Psoas muscle (tissue), 8 donors: ENCODE data around the gene KPNA6. TPM values are rescaled to one million over a fixed set of nuclear protein-coding genes. Genes with fewer than 3 reads are reported as not detected.

Experiments
- ATAC-seq, 4 donors: fragments of 200-7000 bp; cut with Tn5 transposase; one replicate each; pipeline ENCODE4 v1.9.1; 2020; ENCODE audit warnings: moderate library complexity in 3 of 4, mild to moderate bottlenecking in 2 of 4
- DNase-seq, 2 donors: peaks; one replicate each; pipeline ENCODE4 v3.0.0-alpha.2; 2020
- H3K27ac ChIP-seq: fragments of 200-600 bp; one replicate; pipeline ENCODE4 v1.8.0; 2022
- H3K27me3 ChIP-seq, 3 donors: fragments of 200-600 bp in 1 of 3; one replicate each; pipeline versions ENCODE4 v1.6.1 to v1.8.0; 2013 to 2022; ENCODE audit warnings: low read length in 2 of 3, mild to moderate bottlenecking in 2 of 3, moderate library complexity in 1 of 3; ENCODE audit not compliant: insufficient read depth in 3 of 3
- H3K36me3 ChIP-seq, 2 donors: fragments of 200-600 bp in 1 of 2; one replicate each; pipeline versions ENCODE4 v1.6.1 to v1.8.0; 2013 to 2022; ENCODE audit warnings: low read depth in 1 of 2, mild to moderate bottlenecking in 1 of 2, moderate library complexity in 1 of 2; ENCODE audit not compliant: insufficient read depth in 1 of 2
- H3K4me1 ChIP-seq: fragments of 200-600 bp; one replicate; pipeline ENCODE4 v1.8.0; 2022
- H3K4me3 ChIP-seq: fragments of 200-600 bp; one replicate; pipeline ENCODE4 v1.8.0; 2022; ENCODE audit warnings: mild to moderate bottlenecking
- H3K9me3 ChIP-seq: fragments of 200-600 bp; one replicate; pipeline ENCODE4 v1.8.0; 2022
- WGBS, 3 donors: extraction: QIAGEN DNeasy Blood & Tissue Kit; methylation state at CpG; one replicate each; pipeline versions ENCODE4 v1.1.6 to v1.1.7; 2013; 5-methylcytosine and 5-hydroxymethylcytosine counted together
- intact Hi-C, 2 donors: fragments of 100-400 bp; cut with DNase I; formaldehyde crosslinking; loops; one replicate each; pipeline versions ENCODE4 v1.11.0 to v1.14.2; 2022
- polyA plus RNA-seq, 3 donors: library from polyadenylated mRNA; stranded (reverse); fragments of 200-250 nt; gene quantifications; one replicate each; pipeline ENCODE4 v1.2.3, GENCODE V29; 2013
- total RNA-seq, 4 donors: library from RNA; stranded (reverse); fragmentation: NEBNext Ultra II Directional in 2 of 4; extraction: Animal tissue kit (Norgen Biotek cat#: 25700) in 2 of 4; gene quantifications; one replicate each; pipeline versions ENCODE4 v1.2.1 to v1.2.4, GENCODE V29; 2021 to 2023
- TF ChIP-seq, protein P1 (sequence below): fragments of 200-600 bp; IDR thresholded peaks from one replicate; pipeline ENCODE4 v1.8.0; 2022; ENCODE audit warnings: antibody characterized with exemption
- donor health status: healthy with polysubstance abuse.
- donor health status: DM: no; HTN: no; CAD: no; lungs with moderate emphysema.
- donor health status: Bipolar disorder and iron deficiency.
- donor health status: healthy.
- donor health status: DM: yes; HTN: yes; CAD: no.
- donor health status: DM: no; HTN: no; CAD: no.
- donor health status: DM: no; HTN: no; CAD: no.
- donor health status: DM: yes; HTN: yes; CAD: no.

The KPNA6 gene
- total and polyA plus RNA-seq, 7 donors = 13.4 to 98.3 (median 67.4) TPM

DNA sequence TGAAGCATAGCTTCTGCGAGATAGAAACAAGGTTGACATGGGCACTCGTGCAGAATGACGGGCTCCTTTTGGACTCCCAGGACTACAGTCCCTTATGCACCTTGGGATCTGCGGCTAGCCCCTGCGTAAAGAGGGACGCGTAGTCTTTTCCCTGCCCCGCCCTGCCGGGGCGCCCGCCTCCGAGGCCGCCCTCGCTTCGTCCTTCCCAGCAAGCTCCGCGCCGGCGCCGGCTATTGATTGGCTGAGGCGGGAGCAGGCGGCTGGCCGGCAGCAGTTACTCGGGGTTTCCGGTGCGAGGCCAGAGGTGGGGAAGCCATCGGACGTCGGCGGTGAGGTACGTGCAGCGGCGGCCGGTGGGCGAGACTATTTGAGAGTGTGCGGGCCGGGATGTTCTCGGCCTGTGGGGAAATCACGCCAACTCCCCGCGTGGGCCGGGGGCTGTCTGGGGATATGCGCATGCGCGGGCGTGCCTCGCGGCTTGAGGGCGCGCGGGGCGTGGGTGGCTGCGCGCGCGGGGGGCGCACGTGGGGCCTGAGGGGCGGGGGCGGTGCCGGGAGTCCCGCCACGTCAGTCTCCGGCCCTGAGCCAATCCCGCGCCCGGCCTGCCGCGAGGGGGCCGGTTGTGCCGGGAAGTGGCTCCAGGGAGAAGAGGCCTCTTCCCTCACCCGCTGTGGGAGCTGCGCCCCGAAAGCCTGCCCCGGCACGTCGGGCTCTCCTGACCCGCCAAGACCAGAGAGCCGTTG, 71.8 kb downstream of the KPNA6 start, which contains the start of gene TXLNA:
Gene TXLNA, plus strand, starts transcription at position 233 of the 743 bp plus-strand sequence. CDS start 671 bp downstream, outside the sequence.
- DNase-seq (peak; percentile 96 to 97), ATAC-seq (peak; percentile 90 to 95 (median 92))
- 0 to 1% (median 0%) methylated on average over 42 to 79 of the region's 79 CpGs for WGBS, 3 donors
- TF ChIP-seq, protein P1, sequence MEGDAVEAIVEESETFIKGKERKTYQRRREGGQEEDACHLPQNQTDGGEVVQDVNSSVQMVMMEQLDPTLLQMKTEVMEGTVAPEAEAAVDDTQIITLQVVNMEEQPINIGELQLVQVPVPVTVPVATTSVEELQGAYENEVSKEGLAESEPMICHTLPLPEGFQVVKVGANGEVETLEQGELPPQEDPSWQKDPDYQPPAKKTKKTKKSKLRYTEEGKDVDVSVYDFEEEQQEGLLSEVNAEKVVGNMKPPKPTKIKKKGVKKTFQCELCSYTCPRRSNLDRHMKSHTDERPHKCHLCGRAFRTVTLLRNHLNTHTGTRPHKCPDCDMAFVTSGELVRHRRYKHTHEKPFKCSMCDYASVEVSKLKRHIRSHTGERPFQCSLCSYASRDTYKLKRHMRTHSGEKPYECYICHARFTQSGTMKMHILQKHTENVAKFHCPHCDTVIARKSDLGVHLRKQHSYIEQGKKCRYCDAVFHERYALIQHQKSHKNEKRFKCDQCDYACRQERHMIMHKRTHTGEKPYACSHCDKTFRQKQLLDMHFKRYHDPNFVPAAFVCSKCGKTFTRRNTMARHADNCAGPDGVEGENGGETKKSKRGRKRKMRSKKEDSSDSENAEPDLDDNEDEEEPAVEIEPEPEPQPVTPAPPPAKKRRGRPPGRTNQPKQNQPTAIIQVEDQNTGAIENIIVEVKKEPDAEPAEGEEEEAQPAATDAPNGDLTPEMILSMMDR = no peak
- peak within 1 kb of the TSS; percentile 98 for H3K27ac ChIP-seq
- no peaks in the 10 kb centered on the region for H3K27me3 ChIP-seq
- H3K4me3 ChIP-seq = peak within 1 kb of the TSS; percentile 81
- peaks cover 39% of the 10 kb centered on the region for H3K4me1 ChIP-seq
- H3K9me3 ChIP-seq = no peaks in the 10 kb centered on the region
- H3K36me3 ChIP-seq = peaks cover 3 to 44% of the 10 kb centered on the region in 2 donors
- intact Hi-C loops = loop anchor here in 1 of 2 donors (2.0 to 5.0 kb wide), 2 partner anchors 19 to 72 kb away; partner anchors contain the start of gene KPNA6

DNA sequence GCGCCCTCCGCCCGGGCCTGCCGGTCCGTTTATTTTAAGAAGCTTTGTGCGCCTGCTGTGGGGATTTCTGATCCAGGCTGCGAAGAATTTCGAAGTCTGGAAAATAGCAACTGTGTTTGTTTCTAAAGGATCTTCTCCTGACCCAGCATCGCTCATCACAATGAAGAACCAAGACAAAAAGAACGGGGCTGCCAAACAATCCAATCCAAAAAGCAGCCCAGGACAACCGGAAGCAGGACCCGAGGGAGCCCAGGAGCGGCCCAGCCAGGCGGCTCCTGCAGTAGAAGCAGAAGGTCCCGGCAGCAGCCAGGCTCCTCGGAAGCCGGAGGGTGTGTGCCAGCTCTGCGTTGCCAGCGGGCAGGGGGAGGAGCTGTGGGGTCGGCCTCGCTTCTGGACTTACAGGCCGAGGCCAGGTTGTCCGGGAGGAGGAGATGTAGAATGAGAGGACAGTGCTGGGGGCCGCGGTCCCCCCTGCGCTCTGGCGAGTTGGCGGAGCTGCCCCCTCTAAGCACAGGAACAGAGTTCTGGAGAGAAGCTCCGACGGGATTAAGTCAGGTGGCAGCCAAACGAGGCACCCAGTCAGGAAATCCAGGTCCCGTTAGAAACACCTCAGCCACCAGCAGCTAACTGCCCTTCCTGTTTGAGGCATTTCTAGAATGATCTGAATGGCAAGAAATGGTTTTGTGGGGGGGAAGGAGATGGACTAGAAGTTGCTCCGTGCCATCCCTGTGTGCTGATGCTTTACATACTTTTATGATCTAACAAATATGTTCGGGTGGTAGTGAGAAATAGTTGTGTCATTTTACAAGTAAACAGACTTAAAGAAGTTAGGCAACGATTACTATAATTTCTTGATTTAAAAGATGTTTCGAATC, 72.6 kb downstream of the KPNA6 start:
- no peaks in the 10 kb centered on the region for H3K27me3 ChIP-seq
- no peaks in the 10 kb centered on the region for H3K9me3 ChIP-seq
- peaks cover 45% of the 10 kb centered on the region for H3K4me1 ChIP-seq
- peak overlapping the region; percentile 98 for H3K27ac ChIP-seq
- WGBS, 3 donors = 5 to 8% (median 5%) methylated on average over 36 of the region's 36 CpGs
- H3K4me3 ChIP-seq = peak overlapping the region; percentile 81
- ATAC-seq (peak; percentile 42 to 63 (median 53)), DNase-seq (peak; percentile 73 to 81)
- TF ChIP-seq, protein P1 = no peak
- H3K36me3 ChIP-seq = peaks cover 3 to 45% of the 10 kb centered on the region in 2 donors
- intact Hi-C loops = loop anchor here in 1 of 2 donors (2.0 to 5.0 kb wide), 2 partner anchors 18 to 73 kb away; partner anchors contain the start of gene KPNA6

DNA sequence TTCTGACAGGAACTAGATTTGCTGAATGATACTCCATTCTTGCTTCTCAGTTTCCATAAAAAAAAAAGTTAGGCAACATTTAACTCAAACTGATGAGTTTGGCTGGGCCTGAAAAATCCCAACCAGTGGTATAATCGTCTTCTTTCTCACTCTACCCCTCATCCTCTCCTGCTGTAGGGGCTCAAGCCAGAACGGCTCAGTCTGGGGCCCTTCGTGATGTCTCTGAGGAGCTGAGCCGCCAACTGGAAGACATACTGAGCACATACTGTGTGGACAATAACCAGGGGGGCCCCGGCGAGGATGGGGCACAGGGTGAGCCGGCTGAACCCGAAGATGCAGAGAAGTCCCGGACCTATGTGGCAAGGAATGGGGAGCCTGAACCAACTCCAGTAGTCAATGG, 73.2 kb downstream of the KPNA6 start:
- intact Hi-C loops = loop anchor here in 1 of 2 donors (2.0 to 5.0 kb wide), 2 partner anchors 18 to 74 kb away; partner anchors contain the start of gene KPNA6
- Histone ChIP-seq H3K36me3 (peaks cover 3 to 51% of the 10 kb centered on the region in 2 donors), H3K9me3 (no peaks in the 10 kb centered on the region), H3K27me3 (no peaks in the 10 kb centered on the region), H3K27ac (peak overlapping the region; percentile 98), H3K4me3 (peak overlapping the region; percentile 81), H3K4me1 (peaks cover 45% of the 10 kb centered on the region)
- 62 to 75% (median 63%) methylated on average over 9 of the region's 9 CpGs for WGBS, 3 donors
- DNase-seq = no peak
- no peak for ATAC-seq
- TF ChIP-seq, protein P1 = no peak

- WGBS, 3 donors = 48 to 66% (median 56%) methylated on average over 5 of the region's 5 CpGs
- no peaks in the 10 kb centered on the region for H3K27me3 ChIP-seq
- H3K36me3 ChIP-seq = peaks cover 3 to 56% of the 10 kb centered on the region in 2 donors
- H3K9me3 ChIP-seq = no peaks in the 10 kb centered on the region
- TF ChIP-seq, protein P1 = no peak
- ATAC-seq = no peak
- H3K27ac ChIP-seq = peak overlapping the region; percentile 98
- DNase-seq = no peak
- intact Hi-C loops = loop anchor here in 1 of 2 donors (2.0 to 5.0 kb wide), 2 partner anchors 17 to 74 kb away; partner anchors contain the start of gene KPNA6
- H3K4me1 ChIP-seq = peaks cover 45% of the 10 kb centered on the region
- H3K4me3 ChIP-seq = peak overlapping the region; percentile 81
Observed at GRCh38 chr1:32181563-32181962, 73.7 kb downstream of the KPNA6 start.
